NCI-H1092 treated with DMSO at 0.1 percent for 48 hours (cell line): ENCODE results near the gene LINGO1.

Experiments
- DNase-seq: peaks from one replicate; lab custom pipeline; 2025; lab: John Stamatoyannopoulos, UW

LINGO1 gene

GRCh38 chr15:77631745-77632533 is 773 bp downstream of the LINGO1 start:
- no peak for DNase-seq

DNA sequence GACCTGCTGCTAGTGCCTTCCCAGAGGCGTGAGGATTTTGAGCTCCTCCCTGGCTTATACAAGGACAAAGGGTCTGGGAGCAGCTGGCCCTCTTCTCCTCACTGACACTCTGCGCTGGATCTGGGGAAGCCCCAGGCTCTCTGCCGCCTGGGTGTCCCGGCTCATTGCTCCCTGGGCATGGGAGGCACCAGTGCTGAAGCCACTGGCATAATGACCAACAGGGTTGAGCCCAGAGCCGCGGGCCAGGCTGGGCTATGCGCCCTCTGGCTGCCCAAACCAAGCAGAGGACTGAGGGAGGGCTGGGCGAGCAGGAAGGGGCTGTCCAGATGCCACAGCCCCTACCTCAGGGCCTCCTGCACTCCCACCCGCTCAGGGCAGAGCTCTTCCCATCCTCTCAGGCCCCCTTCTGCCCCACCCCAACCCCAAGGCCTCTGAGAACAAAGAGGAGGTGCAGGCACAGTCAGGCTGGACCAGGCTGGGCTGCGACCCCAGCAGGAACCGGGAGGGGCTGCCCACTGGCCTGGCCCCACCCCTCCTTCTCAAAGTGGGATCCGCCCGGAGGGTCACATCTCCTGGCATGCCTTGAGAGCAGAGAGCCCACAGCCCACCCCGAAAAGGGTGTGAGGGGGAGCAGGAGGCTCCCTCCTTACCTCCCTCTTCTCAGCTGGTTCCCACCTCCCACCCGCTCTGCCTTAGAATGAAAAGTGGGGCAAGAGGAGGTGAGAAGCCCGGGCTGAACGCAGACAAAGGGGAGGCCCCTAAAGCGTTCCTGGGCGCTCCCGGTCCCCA is 1.6 kb downstream of the LINGO1 start:
- no peak for DNase-seq

DNA sequence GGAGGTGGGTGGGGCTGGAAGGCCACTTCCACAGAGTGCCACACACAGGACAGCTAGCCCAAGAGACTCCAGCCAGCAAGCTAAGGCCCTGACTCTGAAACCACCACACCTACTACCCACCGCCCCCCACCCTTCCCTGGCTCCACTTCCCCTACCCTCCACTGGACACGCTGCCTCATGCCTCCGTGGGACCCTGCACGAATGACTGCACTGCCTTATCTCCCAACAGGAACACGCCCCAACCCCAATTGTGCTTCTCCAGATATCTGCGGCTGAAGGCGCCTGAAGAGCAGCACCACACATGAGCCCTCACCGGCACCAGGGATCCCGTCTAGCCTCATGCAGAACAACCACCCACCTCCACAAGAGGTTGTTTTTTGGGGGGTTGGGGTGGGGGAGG is 2.7 kb downstream of the LINGO1 start:
- no peak for DNase-seq

GRCh38 chr15:77629070-77630030 is 3.4 kb downstream of the LINGO1 start:
- no peak for DNase-seq

DNA sequence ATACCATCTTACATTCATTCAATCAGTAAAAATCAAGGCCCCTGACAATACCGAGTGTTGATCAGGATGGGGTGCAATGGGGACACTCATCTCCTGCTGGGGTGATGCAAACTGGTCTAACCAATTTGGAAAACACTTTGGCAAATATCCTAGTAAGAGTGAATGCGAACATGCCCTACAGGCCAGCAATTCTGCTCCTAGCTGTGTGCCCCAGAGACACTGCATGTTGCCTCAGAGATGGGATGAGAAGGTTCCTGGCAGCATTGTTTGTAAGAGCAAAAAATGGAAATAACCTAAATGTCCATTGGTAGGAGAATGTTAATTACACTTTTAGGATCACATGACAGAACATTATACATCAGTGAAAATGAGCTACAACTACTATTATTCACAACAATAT is 4.7 kb downstream of the LINGO1 start:
- DNase-seq: no peak

DNA sequence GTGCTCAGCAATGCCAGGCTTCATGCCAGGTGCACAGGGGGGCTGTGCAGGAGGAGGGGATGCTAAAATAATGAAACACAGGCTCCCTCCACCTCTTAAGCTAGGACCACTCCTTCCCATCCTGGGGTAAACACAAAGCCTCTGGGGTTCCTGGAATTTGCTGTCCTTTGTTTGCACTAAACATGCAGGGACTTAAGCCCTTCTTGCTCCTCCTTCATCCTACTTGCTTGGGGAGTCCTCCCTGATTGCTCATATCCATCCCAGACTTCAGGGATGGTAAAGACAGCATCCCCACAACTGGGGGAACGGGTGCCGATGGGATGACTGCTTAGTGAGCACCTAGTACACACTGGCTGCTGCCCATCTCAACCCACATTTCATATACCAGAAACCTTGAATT is 5.1 kb downstream of the LINGO1 start:
- DNase-seq: no peak

DNA sequence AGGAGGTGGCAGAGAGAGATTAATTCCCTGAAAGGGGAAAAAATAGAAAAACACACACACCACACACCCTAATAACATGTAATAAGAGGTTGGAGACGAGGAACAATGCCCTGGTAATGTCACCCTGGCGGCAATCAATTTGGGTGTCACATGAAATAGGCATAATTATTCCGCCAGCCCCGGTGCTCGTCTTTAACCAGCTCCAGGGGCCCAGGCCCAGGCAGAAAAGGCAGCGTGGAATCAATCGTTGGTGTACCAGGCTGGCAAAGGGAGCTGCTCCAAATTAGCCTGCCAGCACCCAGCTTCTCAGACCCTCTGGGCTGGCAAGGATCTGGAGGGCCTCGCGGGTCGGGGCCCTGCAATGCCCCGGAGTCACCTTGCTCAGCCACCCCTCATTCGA is 5.6 kb downstream of the LINGO1 start:
- DNase-seq: no peak

GRCh38 chr15:77626002-77626401 is 6.7 kb downstream of the LINGO1 start:
- no peak for DNase-seq

DNA sequence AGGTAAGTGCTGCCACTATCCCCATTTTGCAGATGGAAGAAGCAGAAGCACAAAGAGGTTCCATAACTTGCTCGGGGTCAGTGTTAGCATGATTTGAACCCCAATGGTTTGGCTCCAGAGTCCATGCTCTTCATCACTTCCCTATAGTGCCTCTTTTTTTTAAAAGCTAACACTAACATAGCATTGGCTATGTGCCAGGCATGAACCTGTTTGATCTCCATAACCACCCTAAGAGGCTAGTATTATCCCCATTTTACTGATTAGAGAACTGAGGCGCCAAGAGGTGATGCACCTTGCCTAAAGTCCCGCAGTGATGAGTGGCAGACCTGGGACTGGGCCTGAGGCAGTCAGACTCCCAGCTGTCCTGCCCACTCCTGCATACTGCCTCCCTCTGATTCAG is 7.3 kb downstream of the LINGO1 start:
- DNase-seq: no peak

- DNase-seq: no peak
Observed at GRCh38 chr15:77624868-77625267, 7.8 kb downstream of the LINGO1 start.

GRCh38 chr15:77623755-77624524 is 8.8 kb downstream of the LINGO1 start:
- no peak for DNase-seq

GRCh38 chr15:77622934-77623754 is 9.6 kb downstream of the LINGO1 start:
- DNase-seq: no peak

DNA sequence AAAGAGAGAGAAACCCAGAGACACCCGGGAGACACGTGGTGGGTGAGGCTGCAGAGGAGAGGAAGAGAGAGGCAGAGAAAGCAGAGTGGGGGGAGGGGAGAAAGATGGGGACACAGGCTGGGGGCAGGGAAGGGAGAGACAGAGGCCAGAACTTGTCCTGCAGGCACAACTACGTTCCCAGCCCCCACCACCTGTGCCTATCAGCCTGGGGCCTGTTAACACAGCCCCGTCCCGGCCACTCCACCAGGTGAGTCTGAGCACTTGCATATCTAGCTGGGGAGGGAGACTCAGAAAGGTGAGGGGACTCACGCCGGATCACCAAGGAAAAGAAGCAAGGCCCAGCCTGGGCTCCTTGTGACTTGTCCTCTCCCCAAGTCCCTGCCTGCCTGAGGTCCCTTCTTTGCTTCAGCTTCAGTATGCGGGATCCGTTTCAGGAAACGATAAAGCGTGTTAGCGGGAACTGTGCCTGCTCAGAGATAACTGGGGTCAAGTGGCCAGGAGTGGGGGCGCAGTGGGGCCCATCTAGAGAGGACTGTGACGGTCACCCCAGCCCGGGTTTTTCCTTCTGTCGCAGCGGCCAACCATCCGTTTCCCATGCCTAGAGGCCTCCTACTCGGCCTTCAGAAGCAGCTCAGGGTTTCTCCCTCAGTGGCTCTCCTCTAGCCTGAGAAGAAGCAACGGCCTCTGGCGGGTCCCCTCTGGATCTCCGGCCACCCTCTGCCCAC is 10.3 kb downstream of the LINGO1 start:
- DNase-seq: no peak

DNA sequence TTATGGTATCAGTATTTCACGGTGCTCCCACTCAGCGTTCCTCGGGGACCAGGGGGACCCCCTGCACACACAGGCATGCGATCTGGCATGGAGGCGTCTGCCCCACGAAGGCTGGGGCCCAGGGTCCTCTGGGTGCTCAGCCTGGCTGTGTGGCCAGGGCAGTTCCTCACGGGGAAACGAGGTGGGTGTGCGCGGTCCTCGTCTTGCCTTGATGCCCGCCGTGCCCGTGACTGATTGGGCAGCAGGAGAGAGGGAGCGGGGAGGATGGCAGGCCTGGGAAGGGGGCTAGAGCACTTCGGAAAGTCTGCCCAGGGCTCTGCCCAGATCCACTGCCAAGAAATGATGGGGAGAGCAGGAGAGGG is 10.9 kb downstream of the LINGO1 start:
- no peak for DNase-seq

DNA sequence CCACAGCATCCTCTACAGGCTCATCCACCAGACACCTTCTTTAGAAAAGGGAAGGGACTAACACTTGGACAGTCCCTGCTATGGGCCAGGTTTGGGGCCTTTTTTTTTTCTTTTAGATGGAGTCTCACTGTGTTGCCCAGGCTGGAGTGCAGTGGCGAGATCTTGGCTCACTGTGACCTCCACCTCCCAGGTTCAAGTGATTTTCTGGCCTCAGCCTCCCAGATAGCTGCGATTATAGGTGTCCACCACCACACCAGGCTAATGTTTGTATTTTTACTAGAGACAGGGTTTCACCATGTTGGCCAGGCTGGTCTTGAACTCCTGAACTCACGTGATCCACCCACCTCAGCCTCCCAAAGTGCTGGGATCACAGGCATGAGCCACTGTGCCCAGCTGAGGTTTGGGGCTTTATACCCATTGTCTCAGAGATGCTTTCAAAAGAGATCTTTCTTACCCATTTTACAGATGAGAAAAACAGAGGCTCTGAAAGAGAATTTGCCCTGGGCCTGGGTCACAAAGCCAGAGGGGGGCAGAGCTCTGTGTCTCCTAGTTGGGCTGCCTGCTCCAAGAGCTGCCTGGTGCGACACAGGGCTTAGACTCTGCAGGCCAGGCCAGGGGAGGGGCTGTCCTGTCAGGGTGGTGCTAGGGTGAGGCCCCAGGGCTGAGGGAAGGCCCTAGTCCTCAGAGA is 11.6 kb downstream of the LINGO1 start:
- no peak for DNase-seq

GRCh38 chr15:77620297-77620696 is 12.4 kb downstream of the LINGO1 start:
- DNase-seq: no peak

DNA sequence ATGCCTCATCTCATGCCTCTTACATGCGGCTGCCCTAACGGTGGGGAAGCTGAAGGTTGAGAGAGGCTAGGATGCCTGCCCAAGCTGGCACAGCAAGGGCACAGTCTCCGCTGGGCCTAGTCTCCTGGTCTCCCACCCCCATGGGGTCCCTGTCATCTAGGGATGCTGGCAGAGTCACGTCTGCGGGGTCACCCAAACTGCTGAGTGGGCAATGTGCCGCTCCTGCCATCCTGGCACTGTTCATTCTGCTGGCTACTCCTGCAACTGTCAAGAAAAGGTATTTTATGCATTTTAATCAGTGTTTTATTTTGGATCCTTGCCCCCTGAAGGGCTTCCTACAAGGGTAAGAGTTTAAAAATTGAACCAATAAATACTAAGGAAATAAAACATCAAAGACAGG is 12.8 kb downstream of the LINGO1 start:
- DNase-seq: no peak

DNA sequence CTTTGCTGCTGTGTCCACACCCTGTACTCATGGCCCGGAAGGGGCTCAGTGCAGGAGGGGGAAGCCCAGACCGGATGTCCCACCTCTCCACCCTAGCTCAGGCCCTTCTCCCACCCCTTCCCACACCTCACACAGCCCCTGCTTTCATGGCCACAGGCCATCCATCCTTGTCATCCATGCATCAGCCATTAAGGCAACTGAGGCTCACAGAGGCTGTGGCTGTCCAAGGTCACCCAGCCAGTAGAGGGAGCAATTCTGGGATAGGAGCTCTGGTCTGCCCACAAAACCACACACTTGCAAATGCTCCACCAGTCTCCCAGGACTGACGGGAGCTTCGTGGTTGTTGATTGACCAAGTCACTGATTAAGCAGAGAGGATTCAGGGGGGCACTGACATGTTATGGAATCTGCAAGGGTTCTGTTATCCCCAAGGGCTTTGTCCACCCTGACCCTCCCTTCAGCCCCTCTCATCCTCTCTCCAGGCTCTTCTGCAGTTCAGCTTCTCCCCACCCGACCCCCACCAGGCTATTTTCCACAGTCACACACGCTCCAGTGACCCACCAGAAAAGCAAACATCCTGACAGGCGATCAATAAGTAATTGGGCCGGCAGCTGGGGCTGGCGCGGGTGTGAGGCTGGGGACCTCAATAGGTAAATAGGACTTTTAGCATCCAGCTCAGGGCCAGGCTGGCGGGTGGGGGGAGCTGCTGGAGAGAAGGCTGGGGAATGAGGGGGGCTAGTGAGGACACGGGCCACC is 15.1 kb downstream of the LINGO1 start:
- DNase-seq: no peak

GRCh38 chr15:77616072-77616471 is 16.6 kb downstream of the LINGO1 start:
- no peak for DNase-seq
